ENCODE measurements around the gene DLGAP3.

DNA sequence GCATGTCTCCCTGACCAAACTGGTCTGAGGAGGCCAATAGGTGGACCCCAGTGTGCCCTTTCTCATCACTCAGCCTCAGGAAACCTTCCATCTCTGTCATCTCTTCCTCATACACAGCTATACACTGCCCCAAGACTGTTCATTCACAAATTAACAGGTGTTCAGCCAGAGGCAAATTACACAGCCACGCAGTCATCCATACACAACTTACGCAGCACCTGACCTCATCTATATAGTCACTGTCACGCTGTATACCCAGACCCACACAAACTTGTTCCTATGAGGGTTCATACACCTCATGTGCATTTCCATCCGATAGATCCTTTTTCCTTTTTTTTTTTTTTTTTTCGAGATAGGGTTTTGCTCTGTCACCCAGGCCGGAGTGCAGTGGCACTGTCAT, 12.4 kb downstream of the DLGAP3 start:
- TF ChIP-seq POLR2AphosphoS5 (IDR thresholded peaks at IDR 0.05; ENCODE audit: low read depth, low read length) = no peak
- TF ChIP-seq, protein P1, sequence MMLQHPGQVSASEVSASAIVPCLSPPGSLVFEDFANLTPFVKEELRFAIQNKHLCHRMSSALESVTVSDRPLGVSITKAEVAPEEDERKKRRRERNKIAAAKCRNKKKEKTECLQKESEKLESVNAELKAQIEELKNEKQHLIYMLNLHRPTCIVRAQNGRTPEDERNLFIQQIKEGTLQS (IDR thresholded peaks at IDR 0.05) = no peak
- no peak for TF ChIP-seq CTCF (IDR thresholded peaks at IDR 0.05 in 2 of 3, conservative IDR thresholded peaks at IDR 0.05 in 1 of 3; ENCODE audit: borderline replicate concordance in 1 of 3, insufficient read depth in 1 of 3, low read depth in 2 of 3, low read length in 2 of 3)
- TF ChIP-seq, protein P2, sequence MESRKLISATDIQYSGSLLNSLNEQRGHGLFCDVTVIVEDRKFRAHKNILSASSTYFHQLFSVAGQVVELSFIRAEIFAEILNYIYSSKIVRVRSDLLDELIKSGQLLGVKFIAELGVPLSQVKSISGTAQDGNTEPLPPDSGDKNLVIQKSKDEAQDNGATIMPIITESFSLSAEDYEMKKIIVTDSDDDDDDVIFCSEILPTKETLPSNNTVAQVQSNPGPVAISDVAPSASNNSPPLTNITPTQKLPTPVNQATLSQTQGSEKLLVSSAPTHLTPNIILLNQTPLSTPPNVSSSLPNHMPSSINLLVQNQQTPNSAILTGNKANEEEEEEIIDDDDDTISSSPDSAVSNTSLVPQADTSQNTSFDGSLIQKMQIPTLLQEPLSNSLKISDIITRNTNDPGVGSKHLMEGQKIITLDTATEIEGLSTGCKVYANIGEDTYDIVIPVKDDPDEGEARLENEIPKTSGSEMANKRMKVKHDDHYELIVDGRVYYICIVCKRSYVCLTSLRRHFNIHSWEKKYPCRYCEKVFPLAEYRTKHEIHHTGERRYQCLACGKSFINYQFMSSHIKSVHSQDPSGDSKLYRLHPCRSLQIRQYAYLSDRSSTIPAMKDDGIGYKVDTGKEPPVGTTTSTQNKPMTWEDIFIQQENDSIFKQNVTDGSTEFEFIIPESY (IDR thresholded peaks at IDR 0.05; ENCODE audit: extremely low read depth, insufficient replicate concordance, low read length) = no peak
- no peak for TF ChIP-seq EZH2 (IDR thresholded peaks at IDR 0.05)
- TF ChIP-seq CEBPB (IDR thresholded peaks at IDR 0.05; ENCODE audit: low read depth) = no peak
- no peak for TF ChIP-seq EGR1 (IDR thresholded peaks at IDR 0.05; ENCODE audit: low read depth)
- no peak for TF ChIP-seq POLR2A (IDR thresholded peaks at IDR 0.05; ENCODE audit: borderline replicate concordance, extremely low read depth, insufficient read depth, insufficient read length)
- no peak for TF ChIP-seq SP1 (IDR thresholded peaks at IDR 0.05; ENCODE audit: low read depth)
- no peak for TF ChIP-seq SRF (IDR thresholded peaks at IDR 0.05; ENCODE audit: low read depth)
- no peak for TF ChIP-seq SIN3A (IDR thresholded peaks at IDR 0.05; ENCODE audit: low read depth)
- TF ChIP-seq YY1 (IDR thresholded peaks at IDR 0.05; ENCODE audit: extremely low read depth, insufficient replicate concordance, low read depth, low read length) = no peak
- TF ChIP-seq ELF1 (IDR thresholded peaks at IDR 0.05; ENCODE audit: borderline replicate concordance, low read depth) = no peak
- no peak for TF ChIP-seq ZFX (IDR thresholded peaks at IDR 0.05)

Data from HCT116 (cell line).